GM12875 (cell line): Measurements from ENCODE around the gene CD63.

Experiments
- H3K4me3 ChIP-seq: one replicate; pipeline ENCODE4 v1.5.1; 2011; ENCODE audit warnings: low read depth, low read length, control low read depth
- CTCF ChIP-seq: IDR thresholded peaks from 2 replicates; pipeline ENCODE4 v1.5.1; 2011; ENCODE audit warnings: low read depth, mild to moderate bottlenecking, control low read depth, inconsistent platforms, low read length, moderate library complexity, borderline replicate concordance; ENCODE audit not compliant: insufficient read depth

The CD63 gene

GRCh38 chr12:55757701-55758100, 28.9 kb upstream of the CD63 start:
- H3K4me3 ChIP-seq, result no peak overlapping the region
- no peak for TF ChIP-seq CTCF

GRCh38 chr12:55755246-55755645, 26.4 kb upstream of the CD63 start:
- TF ChIP-seq CTCF, result no peak
- H3K4me3 ChIP-seq, result no peak overlapping the region

GRCh38 chr12:55748230-55748993, 19.6 kb upstream of the CD63 start:
- H3K4me3 ChIP-seq, result no peak overlapping the region
- no peak for TF ChIP-seq CTCF

- H3K4me3 ChIP-seq, result no peak overlapping the region
- TF ChIP-seq CTCF, result no peak
These were observed 18.1 kb upstream of the CD63 start for GRCh38 chr12:55746913-55747231.

- no peak for TF ChIP-seq CTCF
- H3K4me3 ChIP-seq, result no peak overlapping the region
These were observed 17.5 kb upstream of the CD63 start for GRCh38 chr12:55746174-55746912.

GRCh38 chr12:55745361-55746173, 16.8 kb upstream of the CD63 start:
- H3K4me3 ChIP-seq, result peak overlapping the region; percentile 1

More at GRCh38 chr12:55745361-55746173, 16.8 kb upstream of the CD63 start:
- no peak for TF ChIP-seq CTCF
